Fibroblast of lung (primary cell): ENCODE data around the gene MTMR3. TPM values are rescaled to one million over a fixed set of nuclear protein-coding genes. Genes with fewer than 3 reads are reported as not detected.

ENCODE experiments used
- DNase-seq, 2 donors: peaks; one replicate each; pipeline versions ENCODE4 v3.0.0 to v3.0.0-alpha.2; 2010; ENCODE audit warnings: low read depth in 2 of 2
- H2AFZ ChIP-seq: 2 replicates; pipeline ENCODE4 v1.5.1; 2012; ENCODE audit warnings: low read length, control low read depth, inconsistent platforms
- H3K27ac ChIP-seq: 2 replicates; pipeline ENCODE4 v1.5.1; 2011; ENCODE audit warnings: low read length, control low read depth; ENCODE audit not compliant: insufficient read depth
- H3K27me3 ChIP-seq: 2 replicates; pipeline ENCODE4 v1.5.1; 2011; ENCODE audit warnings: mild to moderate bottlenecking, low read length; ENCODE audit not compliant: control insufficient read depth, insufficient read depth
- H3K36me3 ChIP-seq: 2 replicates; pipeline ENCODE4 v1.5.1; 2011; ENCODE audit warnings: low read length; ENCODE audit not compliant: control insufficient read depth, insufficient read depth
- H3K4me1 ChIP-seq: 2 replicates; pipeline ENCODE4 v1.5.1; 2011; ENCODE audit warnings: low read length; ENCODE audit not compliant: control insufficient read depth, insufficient read depth; ENCODE audit errors: extremely low read depth
- H3K4me2 ChIP-seq: 2 replicates; pipeline ENCODE4 v1.5.1; 2011; ENCODE audit warnings: low read length, control low read depth; ENCODE audit not compliant: insufficient read depth; ENCODE audit errors: extremely low read depth
- H3K4me3 ChIP-seq, 4 experiments: fragments of 200-600 bp in 1 of 4; sonication (generic) in 1 of 4; replicated peaks in 1 of 4; 2 replicates each; pipeline ENCODE4 v1.5.1; 2011 to 2016; ENCODE audit warnings: low read length in 4 of 4, low read depth in 3 of 4, mild to moderate bottlenecking in 3 of 4, control low read depth in 2 of 4, inconsistent platforms in 1 of 4, mixed read lengths in 1 of 4; ENCODE audit not compliant: insufficient read depth in 1 of 4; ENCODE audit errors: control extremely low read depth in 1 of 4
- H3K79me2 ChIP-seq: 2 replicates; pipeline ENCODE4 v1.5.1; 2012; ENCODE audit warnings: mild to moderate bottlenecking, low read length, inconsistent platforms; ENCODE audit not compliant: control insufficient read depth, insufficient read depth
- H3K9ac ChIP-seq: 2 replicates; pipeline ENCODE4 v1.5.1; 2011; ENCODE audit warnings: mild to moderate bottlenecking, low read length, control low read depth; ENCODE audit not compliant: insufficient read depth
- H3K9me3 ChIP-seq: 2 replicates; pipeline ENCODE4 v1.5.1; 2012; ENCODE audit warnings: low read depth, low read length; ENCODE audit not compliant: control insufficient read depth, insufficient read depth
- H4K20me1 ChIP-seq: 2 replicates; pipeline ENCODE4 v1.5.1; 2011; ENCODE audit warnings: low read length; ENCODE audit not compliant: control insufficient read depth, insufficient read depth; ENCODE audit errors: extremely low read depth
- CTCF ChIP-seq, 2 donors: IDR thresholded peaks in 1 of 2; conservative IDR thresholded peaks in 1 of 2; 1 replicate in 1 of 2; 2 replicates in 1 of 2; pipeline ENCODE4 v1.5.1; 2011 to 2012; ENCODE audit warnings: low read length in 2 of 2, control low read depth in 1 of 2, inconsistent platforms in 1 of 2, low read depth in 1 of 2, mild to moderate bottlenecking in 1 of 2
- EZH2 ChIP-seq: IDR thresholded peaks from 2 replicates; pipeline ENCODE4 v1.5.1; 2012; ENCODE audit warnings: low read length, control low read depth, mild to moderate bottlenecking; ENCODE audit errors: missing control alignments
- polyA plus RNA-seq, 2 donors: library from polyadenylated mRNA; depleted of rRNA in 1 of 2; stranded (reverse) in 1 of 2; unstranded in 1 of 2; fragments of >200 nt; gene quantifications; 2 replicates each; pipeline ENCODE4 v1.2.1, GENCODE V29; 2011 to 2012; ENCODE audit warnings: missing spikeins in 1 of 2
- total RNA-seq: library from RNA; depleted of rRNA; stranded (reverse); fragments of >200 nt; gene quantifications from 2 replicates; pipeline ENCODE4 v1.2.1, GENCODE V29; 2014

MTMR3 gene
- total and polyA plus RNA-seq, 2 donors (not counting 1 experiment from before 2014, with no cell fraction given), result 15.0 to 31.2 TPM

- no peak overlapping the region for H3K4me3 ChIP-seq
- TF ChIP-seq EZH2 (no peak), CTCF (conservative IDR thresholded peaks at IDR 0.05 in 1 of 2, IDR thresholded peaks at IDR 0.05 in 1 of 2; ENCODE audit: low read depth in 1 of 2, low read length in 2 of 2) (no peak)
- no peaks in the 10 kb centered on the region for H3K79me2 ChIP-seq
- H2AFZ ChIP-seq, result no peak overlapping the region
- peaks cover 8% of the 10 kb centered on the region for H3K27me3 ChIP-seq
- H3K9ac ChIP-seq, result no peak overlapping the region
- H3K9me3 ChIP-seq, result no peaks in the 10 kb centered on the region
- peaks cover 7% of the 10 kb centered on the region for H3K4me1 ChIP-seq
- no peaks in the 10 kb centered on the region for H4K20me1 ChIP-seq
- H3K27ac ChIP-seq, result no peak overlapping the region
- DNase-seq, result no peak
- H3K36me3 ChIP-seq, result no peaks in the 10 kb centered on the region
- no peak overlapping the region for H3K4me2 ChIP-seq
Measured at GRCh38 chr22:29846290-29846689, 36.7 kb upstream of the MTMR3 start.

DNA sequence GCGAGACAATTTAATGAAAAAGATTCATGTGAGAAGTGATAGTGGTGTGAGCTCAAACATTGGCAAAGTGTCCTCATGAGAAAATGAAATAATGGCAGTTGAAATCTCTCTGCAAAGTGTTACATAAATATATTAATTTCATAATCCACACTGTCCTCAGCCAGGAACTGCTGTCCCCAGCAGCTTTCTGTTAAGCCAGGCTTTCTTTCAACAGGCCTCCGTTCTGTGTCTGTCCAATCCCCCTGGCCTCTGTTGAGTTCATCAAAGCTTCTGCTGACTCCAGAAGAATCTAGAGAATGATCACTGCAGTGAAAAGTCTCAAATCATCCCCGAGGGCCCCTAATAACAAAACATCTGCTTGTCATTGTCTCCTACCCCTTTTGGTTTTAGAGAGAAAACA is 34.9 kb upstream of the MTMR3 start:
- Histone ChIP-seq H3K4me1 (peaks cover 7% of the 10 kb centered on the region), H3K36me3 (no peaks in the 10 kb centered on the region), H3K79me2 (no peaks in the 10 kb centered on the region), H3K9me3 (no peaks in the 10 kb centered on the region), H2AFZ (no peak overlapping the region), H3K27ac (no peak overlapping the region), H3K4me3 (no peak overlapping the region), H4K20me1 (no peaks in the 10 kb centered on the region), H3K27me3 (peaks cover 8% of the 10 kb centered on the region), H3K9ac (no peak overlapping the region), H3K4me2 (no peak overlapping the region)
- TF ChIP-seq CTCF (conservative IDR thresholded peaks at IDR 0.05 in 1 of 2, IDR thresholded peaks at IDR 0.05 in 1 of 2; ENCODE audit: low read depth in 1 of 2, low read length in 2 of 2) (no peak), EZH2 (no peak)
- DNase-seq, result no peak

- Histone ChIP-seq H3K9me3 (no peaks in the 10 kb centered on the region), H4K20me1 (no peaks in the 10 kb centered on the region), H3K27ac (no peak overlapping the region), H3K9ac (no peak overlapping the region), H3K79me2 (no peaks in the 10 kb centered on the region), H3K4me2 (no peak overlapping the region), H3K36me3 (no peaks in the 10 kb centered on the region), H3K4me1 (no peaks in the 10 kb centered on the region), H3K27me3 (peaks cover 8% of the 10 kb centered on the region), H3K4me3 (no peak overlapping the region), H2AFZ (no peak overlapping the region)
- DNase-seq, result no peak
- TF ChIP-seq CTCF (conservative IDR thresholded peaks at IDR 0.05 in 1 of 2, IDR thresholded peaks at IDR 0.05 in 1 of 2; ENCODE audit: low read depth in 1 of 2, low read length in 2 of 2), result no peak
- TF ChIP-seq EZH2, result no peak
Measured at GRCh38 chr22:29854432-29854831, 28.5 kb upstream of the MTMR3 start.
